Measurements from ENCODE around the gene LRCH1.

DNA sequence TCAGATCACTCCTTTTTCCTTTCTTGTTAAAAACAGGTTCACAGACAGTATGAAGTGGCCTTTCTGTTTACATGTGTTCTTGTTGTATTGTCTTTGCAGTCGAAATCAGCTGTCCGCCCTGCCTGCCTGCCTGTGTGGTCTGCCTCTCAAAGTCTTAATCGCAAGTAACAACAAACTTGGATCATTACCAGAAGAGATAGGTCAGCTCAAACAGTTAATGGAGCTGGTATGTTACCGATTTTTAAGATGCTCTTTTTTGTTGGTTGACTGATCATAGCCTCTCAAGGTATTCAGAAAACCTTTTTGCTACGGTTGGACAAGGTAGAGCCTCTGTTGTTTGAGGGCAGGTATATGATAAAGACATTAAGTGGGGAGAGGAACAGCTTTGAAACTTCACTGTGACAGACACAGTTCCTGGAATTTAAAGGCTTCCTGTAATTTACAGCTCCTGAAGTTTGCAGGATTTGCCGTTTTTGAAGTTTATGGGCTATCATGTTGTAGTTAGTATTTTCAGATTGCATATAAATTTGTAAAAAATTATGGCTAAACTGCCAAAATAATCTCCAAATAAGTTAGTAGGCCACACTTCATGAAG, 116.1 kb downstream of the LRCH1 start:
- TF ChIP-seq, protein P1, sequence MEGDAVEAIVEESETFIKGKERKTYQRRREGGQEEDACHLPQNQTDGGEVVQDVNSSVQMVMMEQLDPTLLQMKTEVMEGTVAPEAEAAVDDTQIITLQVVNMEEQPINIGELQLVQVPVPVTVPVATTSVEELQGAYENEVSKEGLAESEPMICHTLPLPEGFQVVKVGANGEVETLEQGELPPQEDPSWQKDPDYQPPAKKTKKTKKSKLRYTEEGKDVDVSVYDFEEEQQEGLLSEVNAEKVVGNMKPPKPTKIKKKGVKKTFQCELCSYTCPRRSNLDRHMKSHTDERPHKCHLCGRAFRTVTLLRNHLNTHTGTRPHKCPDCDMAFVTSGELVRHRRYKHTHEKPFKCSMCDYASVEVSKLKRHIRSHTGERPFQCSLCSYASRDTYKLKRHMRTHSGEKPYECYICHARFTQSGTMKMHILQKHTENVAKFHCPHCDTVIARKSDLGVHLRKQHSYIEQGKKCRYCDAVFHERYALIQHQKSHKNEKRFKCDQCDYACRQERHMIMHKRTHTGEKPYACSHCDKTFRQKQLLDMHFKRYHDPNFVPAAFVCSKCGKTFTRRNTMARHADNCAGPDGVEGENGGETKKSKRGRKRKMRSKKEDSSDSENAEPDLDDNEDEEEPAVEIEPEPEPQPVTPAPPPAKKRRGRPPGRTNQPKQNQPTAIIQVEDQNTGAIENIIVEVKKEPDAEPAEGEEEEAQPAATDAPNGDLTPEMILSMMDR (conservative IDR thresholded peaks at IDR 0.05; ENCODE audit: low read length) = no peak
- no peak for TF ChIP-seq EZH2phosphoT487 (IDR thresholded peaks at IDR 0.05; ENCODE audit: borderline replicate concordance, low read depth, low read length)
